ENCODE data around the gene GABRA6. TPM values are rescaled to one million over a fixed set of nuclear protein-coding genes. Genes with fewer than 3 reads are reported as not detected.

The GABRA6 gene
- total RNA-seq, 1 donor from 2014 or later: not detected

Other genes starting within 250 kb of the GABRA6 start
- not detected in 2 replicates for gene GABRB2, start 139.0 kb upstream of the GABRA6 start, total RNA-seq
- not detected in 2 replicates for gene GABRA1, start 162.4 kb downstream of the GABRA6 start, total RNA-seq